ENCODE data around the gene OGDH.

GRCh38 chr7:44643206-44643605, 36.8 kb downstream of the OGDH start:
- no peak for TF ChIP-seq POLR2A (IDR thresholded peaks at IDR 0.05)
- TF ChIP-seq, protein P1, sequence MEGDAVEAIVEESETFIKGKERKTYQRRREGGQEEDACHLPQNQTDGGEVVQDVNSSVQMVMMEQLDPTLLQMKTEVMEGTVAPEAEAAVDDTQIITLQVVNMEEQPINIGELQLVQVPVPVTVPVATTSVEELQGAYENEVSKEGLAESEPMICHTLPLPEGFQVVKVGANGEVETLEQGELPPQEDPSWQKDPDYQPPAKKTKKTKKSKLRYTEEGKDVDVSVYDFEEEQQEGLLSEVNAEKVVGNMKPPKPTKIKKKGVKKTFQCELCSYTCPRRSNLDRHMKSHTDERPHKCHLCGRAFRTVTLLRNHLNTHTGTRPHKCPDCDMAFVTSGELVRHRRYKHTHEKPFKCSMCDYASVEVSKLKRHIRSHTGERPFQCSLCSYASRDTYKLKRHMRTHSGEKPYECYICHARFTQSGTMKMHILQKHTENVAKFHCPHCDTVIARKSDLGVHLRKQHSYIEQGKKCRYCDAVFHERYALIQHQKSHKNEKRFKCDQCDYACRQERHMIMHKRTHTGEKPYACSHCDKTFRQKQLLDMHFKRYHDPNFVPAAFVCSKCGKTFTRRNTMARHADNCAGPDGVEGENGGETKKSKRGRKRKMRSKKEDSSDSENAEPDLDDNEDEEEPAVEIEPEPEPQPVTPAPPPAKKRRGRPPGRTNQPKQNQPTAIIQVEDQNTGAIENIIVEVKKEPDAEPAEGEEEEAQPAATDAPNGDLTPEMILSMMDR (IDR thresholded peaks at IDR 0.05), result no peak

Measured in breast epithelium (tissue), 3 donors.